ENCODE data around the gene TMEM245. TPM values are rescaled to one million over a fixed set of nuclear protein-coding genes. Genes with fewer than 3 reads are reported as not detected.

Gene TMEM245
- total RNA-seq, 1 experiment from 2014 or later: 52.2 TPM

- DNase-seq: no peak
- H3K27ac Mint-ChIP-seq (ENCODE audit: unreplicated experiment): no peak overlapping the region
- no peak overlapping the region for H3K4me3 Mint-ChIP-seq (ENCODE audit: low read depth, unreplicated experiment)
- H3K9me3 Mint-ChIP-seq (ENCODE audit: low read depth, unreplicated experiment): no peaks in the 10 kb centered on the region
- intact Hi-C loops (cut with micrococcal nuclease; ENCODE audit: unreplicated experiment): no loop called here
- BruUV-seq (replicated peaks): no TSS peak
- CTCF ChIA-PET: no interaction called here
- TF ChIP-seq CTCF (IDR thresholded peaks at IDR 0.05; ENCODE audit: unreplicated experiment): no peak
- peaks cover 14% of the 10 kb centered on the region for H3K4me1 Mint-ChIP-seq (ENCODE audit: low read depth, unreplicated experiment)
- no peaks in the 10 kb centered on the region for H3K27me3 Mint-ChIP-seq (ENCODE audit: unreplicated experiment)
- peaks cover 21% of the 10 kb centered on the region for H3K36me3 Mint-ChIP-seq (ENCODE audit: insufficient read depth, unreplicated experiment)
Observed at GRCh38 chr9:109083813-109084405, 35.8 kb downstream of the TMEM245 start.

GRCh38 chr9:109083141-109083540 is 36.6 kb downstream of the TMEM245 start:
- DNase-seq: no peak
- intact Hi-C loops (cut with micrococcal nuclease; ENCODE audit: unreplicated experiment): no loop called here
- Mint-ChIP-seq H3K27ac (ENCODE audit: unreplicated experiment) (no peak overlapping the region), H3K4me1 (ENCODE audit: low read depth, unreplicated experiment) (peaks cover 14% of the 10 kb centered on the region), H3K4me3 (ENCODE audit: low read depth, unreplicated experiment) (no peak overlapping the region), H3K9me3 (ENCODE audit: low read depth, unreplicated experiment) (no peaks in the 10 kb centered on the region), H3K27me3 (ENCODE audit: unreplicated experiment) (no peaks in the 10 kb centered on the region), H3K36me3 (ENCODE audit: insufficient read depth, unreplicated experiment) (peaks cover 14% of the 10 kb centered on the region)
- CTCF ChIA-PET: no interaction called here
- BruUV-seq (replicated peaks): no TSS peak
- TF ChIP-seq CTCF (IDR thresholded peaks at IDR 0.05; ENCODE audit: unreplicated experiment): no peak

- Mint-ChIP-seq H3K9me3 (ENCODE audit: low read depth, unreplicated experiment) (no peaks in the 10 kb centered on the region), H3K4me1 (ENCODE audit: low read depth, unreplicated experiment) (peaks cover 14% of the 10 kb centered on the region), H3K27me3 (ENCODE audit: unreplicated experiment) (no peaks in the 10 kb centered on the region), H3K4me3 (ENCODE audit: low read depth, unreplicated experiment) (no peak overlapping the region), H3K36me3 (ENCODE audit: insufficient read depth, unreplicated experiment) (peaks cover 6% of the 10 kb centered on the region), H3K27ac (ENCODE audit: unreplicated experiment) (no peak overlapping the region)
- no peak for TF ChIP-seq CTCF (IDR thresholded peaks at IDR 0.05; ENCODE audit: unreplicated experiment)
- DNase-seq: no peak
- intact Hi-C loops (cut with micrococcal nuclease; ENCODE audit: unreplicated experiment): no loop called here
- CTCF ChIA-PET: no interaction called here
- no TSS peak for BruUV-seq (replicated peaks)
Observed at GRCh38 chr9:109082091-109082620, 37.6 kb downstream of the TMEM245 start.

GRCh38 chr9:109074236-109074889 is 45.4 kb downstream of the TMEM245 start:
- Mint-ChIP-seq H3K27ac (ENCODE audit: unreplicated experiment) (no peak overlapping the region), H3K4me3 (ENCODE audit: low read depth, unreplicated experiment) (no peak overlapping the region), H3K36me3 (ENCODE audit: insufficient read depth, unreplicated experiment) (peaks cover 5% of the 10 kb centered on the region), H3K4me1 (ENCODE audit: low read depth, unreplicated experiment) (no peaks in the 10 kb centered on the region), H3K27me3 (ENCODE audit: unreplicated experiment) (no peaks in the 10 kb centered on the region), H3K9me3 (ENCODE audit: low read depth, unreplicated experiment) (no peaks in the 10 kb centered on the region)
- no peak for TF ChIP-seq CTCF (IDR thresholded peaks at IDR 0.05; ENCODE audit: unreplicated experiment)
- intact Hi-C loops (cut with micrococcal nuclease; ENCODE audit: unreplicated experiment): no loop called here
- no peak for DNase-seq
- CTCF ChIA-PET: no interaction called here
- no TSS peak for BruUV-seq (replicated peaks)
